Mammary epithelial cell (primary cell): Measurements from ENCODE around the gene SFMBT2.

Experiments used
- EZH2 ChIP-seq: IDR thresholded peaks from 2 replicates; pipeline ENCODE4 v1.6.1; 2012; ENCODE audit warnings: low read length, inconsistent platforms, borderline replicate concordance
- TF ChIP-seq, protein P1 (sequence below), 2 donors: IDR thresholded peaks in 1 of 2; conservative IDR thresholded peaks in 1 of 2; 2 replicates each; pipeline ENCODE4 v1.5.1; 2011 to 2012; ENCODE audit warnings: inconsistent platforms in 2 of 2, low read length in 2 of 2, mild to moderate bottlenecking in 2 of 2, control low read depth in 1 of 2, low read depth in 1 of 2; ENCODE audit not compliant: insufficient read depth in 1 of 2; ENCODE audit errors: extremely low read depth in 1 of 2

DNA sequence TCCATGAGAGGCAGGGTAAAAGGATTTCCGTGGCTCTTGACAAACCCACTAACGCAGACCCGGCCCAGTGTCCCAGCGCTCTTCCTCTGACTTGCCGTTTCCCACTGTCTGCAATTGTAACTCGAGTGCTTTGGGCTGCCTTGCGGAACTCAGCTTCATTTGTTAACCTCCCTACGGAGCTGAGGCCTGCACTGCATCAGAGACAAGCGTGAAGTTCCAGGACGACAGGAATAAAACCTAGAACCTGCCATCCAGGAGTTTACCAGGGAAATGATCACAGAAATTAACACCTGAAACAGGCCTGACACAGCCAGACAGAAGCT lies 76.2 kb downstream of the SFMBT2 start:
- TF ChIP-seq, protein P1, sequence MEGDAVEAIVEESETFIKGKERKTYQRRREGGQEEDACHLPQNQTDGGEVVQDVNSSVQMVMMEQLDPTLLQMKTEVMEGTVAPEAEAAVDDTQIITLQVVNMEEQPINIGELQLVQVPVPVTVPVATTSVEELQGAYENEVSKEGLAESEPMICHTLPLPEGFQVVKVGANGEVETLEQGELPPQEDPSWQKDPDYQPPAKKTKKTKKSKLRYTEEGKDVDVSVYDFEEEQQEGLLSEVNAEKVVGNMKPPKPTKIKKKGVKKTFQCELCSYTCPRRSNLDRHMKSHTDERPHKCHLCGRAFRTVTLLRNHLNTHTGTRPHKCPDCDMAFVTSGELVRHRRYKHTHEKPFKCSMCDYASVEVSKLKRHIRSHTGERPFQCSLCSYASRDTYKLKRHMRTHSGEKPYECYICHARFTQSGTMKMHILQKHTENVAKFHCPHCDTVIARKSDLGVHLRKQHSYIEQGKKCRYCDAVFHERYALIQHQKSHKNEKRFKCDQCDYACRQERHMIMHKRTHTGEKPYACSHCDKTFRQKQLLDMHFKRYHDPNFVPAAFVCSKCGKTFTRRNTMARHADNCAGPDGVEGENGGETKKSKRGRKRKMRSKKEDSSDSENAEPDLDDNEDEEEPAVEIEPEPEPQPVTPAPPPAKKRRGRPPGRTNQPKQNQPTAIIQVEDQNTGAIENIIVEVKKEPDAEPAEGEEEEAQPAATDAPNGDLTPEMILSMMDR (conservative IDR thresholded peaks at IDR 0.05 in 1 of 2, IDR thresholded peaks at IDR 0.05 in 1 of 2; ENCODE audit: extremely low read depth in 1 of 2, insufficient read depth in 1 of 2, low read depth in 1 of 2, low read length in 2 of 2) = no peak
- no peak for TF ChIP-seq EZH2
